ENCODE measurements around the gene SPAG16. TPM values are rescaled to one million over a fixed set of nuclear protein-coding genes. Genes with fewer than 3 reads are reported as not detected.
A peak's percentile ranks its signal among the peaks of the same experiment; 100 is the strongest.

SPAG16 gene
- total and polyA plus RNA-seq, 2 experiments from 2014 or later, result 28.9 to 30.7 TPM

- Histone ChIP-seq H3K79me2 (ENCODE audit: insufficient read depth) (no peaks in the 10 kb centered on the region), H3K4me3 (no peak overlapping the region), H3K9me3 (ENCODE audit: low read depth) (no peaks in the 10 kb centered on the region), H2AFZ (no peak overlapping the region), H4K20me1 (ENCODE audit: insufficient read depth) (no peaks in the 10 kb centered on the region), H3K36me3 (ENCODE audit: low read depth) (no peaks in the 10 kb centered on the region), H3K9ac (no peak overlapping the region), H3F3A (ENCODE audit: insufficient read depth) (no peaks in the 10 kb centered on the region), H3K9me2 (ENCODE audit: insufficient read depth) (no peaks in the 10 kb centered on the region), H3K4me2 (ENCODE audit: unreplicated experiment) (no peak overlapping the region), H3K4me1 (ENCODE audit: insufficient read depth) (no peaks in the 10 kb centered on the region), H3K27me3 (replicated peaks; ENCODE audit: insufficient read depth) (no peaks in the 10 kb centered on the region), H3K27ac (no peak overlapping the region)
- in situ Hi-C loops (cut with MboI), result no loop called here
- TF ChIP-seq EZH2 (IDR thresholded peaks at IDR 0.05; ENCODE audit: insufficient read depth, poor library complexity, severe bottlenecking) (no peak), EZH2phosphoT487 (IDR thresholded peaks at IDR 0.05; ENCODE audit: insufficient read depth, low read depth) (no peak)
- DNase-seq, result no peak
- WGBS, 2 experiments (ENCODE audit: low coverage in 1 of 2, low lambda C conversion rate in 2 of 2, missing lambda C conversion rate in 2 of 2), result 42 to 53% methylated on average over 1 of the region's 1 CpG
Observed at GRCh38 chr2:214107726-214108125, 823.5 kb downstream of the SPAG16 start.

GRCh38 chr2:214108598-214108997 is 824.3 kb downstream of the SPAG16 start:
- WGBS, 2 experiments (ENCODE audit: low coverage in 1 of 2, low lambda C conversion rate in 2 of 2, missing lambda C conversion rate in 2 of 2), result 67 to 74% methylated on average over 1 of the region's 1 CpG
- no peaks in the 10 kb centered on the region for H3K4me1 ChIP-seq (ENCODE audit: insufficient read depth)
- no peak overlapping the region for H3K9ac ChIP-seq
- in situ Hi-C loops (cut with MboI), result no loop called here
- TF ChIP-seq EZH2phosphoT487 (IDR thresholded peaks at IDR 0.05; ENCODE audit: insufficient read depth, low read depth) (no peak), EZH2 (IDR thresholded peaks at IDR 0.05; ENCODE audit: insufficient read depth, poor library complexity, severe bottlenecking) (no peak)
- H3K36me3 ChIP-seq (ENCODE audit: low read depth), result no peaks in the 10 kb centered on the region
- H3F3A ChIP-seq (ENCODE audit: insufficient read depth), result no peaks in the 10 kb centered on the region
- DNase-seq, result no peak
- no peaks in the 10 kb centered on the region for H3K27me3 ChIP-seq (replicated peaks; ENCODE audit: insufficient read depth)
- no peaks in the 10 kb centered on the region for H4K20me1 ChIP-seq (ENCODE audit: insufficient read depth)
- H3K9me3 ChIP-seq (ENCODE audit: low read depth), result no peaks in the 10 kb centered on the region
- no peak overlapping the region for H2AFZ ChIP-seq
- H3K27ac ChIP-seq, result no peak overlapping the region
- no peak overlapping the region for H3K4me2 ChIP-seq (ENCODE audit: unreplicated experiment)
- H3K79me2 ChIP-seq (ENCODE audit: insufficient read depth), result no peaks in the 10 kb centered on the region
- H3K4me3 ChIP-seq, result no peak overlapping the region
- no peaks in the 10 kb centered on the region for H3K9me2 ChIP-seq (ENCODE audit: insufficient read depth)

- H3F3A ChIP-seq (ENCODE audit: insufficient read depth), result no peaks in the 10 kb centered on the region
- H2AFZ ChIP-seq, result no peak overlapping the region
- no peaks in the 10 kb centered on the region for H3K36me3 ChIP-seq (ENCODE audit: low read depth)
- H3K4me1 ChIP-seq (ENCODE audit: insufficient read depth), result no peaks in the 10 kb centered on the region
- no peaks in the 10 kb centered on the region for H3K9me3 ChIP-seq (ENCODE audit: low read depth)
- no peak overlapping the region for H3K27ac ChIP-seq
- no peaks in the 10 kb centered on the region for H4K20me1 ChIP-seq (ENCODE audit: insufficient read depth)
- H3K4me3 ChIP-seq, result no peak overlapping the region
- in situ Hi-C loops (cut with MboI), result no loop called here
- H3K4me2 ChIP-seq (ENCODE audit: unreplicated experiment), result no peak overlapping the region
- H3K27me3 ChIP-seq (replicated peaks; ENCODE audit: insufficient read depth), result no peaks in the 10 kb centered on the region
- H3K79me2 ChIP-seq (ENCODE audit: insufficient read depth), result no peaks in the 10 kb centered on the region
- H3K9me2 ChIP-seq (ENCODE audit: insufficient read depth), result no peaks in the 10 kb centered on the region
- no peak for TF ChIP-seq EZH2phosphoT487 (IDR thresholded peaks at IDR 0.05; ENCODE audit: insufficient read depth, low read depth)
- TF ChIP-seq EZH2 (IDR thresholded peaks at IDR 0.05; ENCODE audit: insufficient read depth, poor library complexity, severe bottlenecking), result no peak
- H3K9ac ChIP-seq, result no peak overlapping the region
- no peak for DNase-seq
Observed at GRCh38 chr2:214117054-214117453, 832.8 kb downstream of the SPAG16 start.

- peak; percentile 35 for DNase-seq
- H3K9ac ChIP-seq, result no peak overlapping the region
- no peaks in the 10 kb centered on the region for H4K20me1 ChIP-seq (ENCODE audit: insufficient read depth)
- no peak overlapping the region for H2AFZ ChIP-seq
- H3K4me1 ChIP-seq (ENCODE audit: insufficient read depth), result peaks cover 24% of the 10 kb centered on the region
- peaks cover 12% of the 10 kb centered on the region; the same call in 1 of the 2 replicates for H3F3A ChIP-seq (ENCODE audit: insufficient read depth)
- 68 to 69% methylated on average over 6 of the region's 6 CpGs for WGBS, 2 experiments (ENCODE audit: low coverage in 1 of 2, low lambda C conversion rate in 2 of 2, missing lambda C conversion rate in 2 of 2)
- no peaks in the 10 kb centered on the region for H3K27me3 ChIP-seq (replicated peaks; ENCODE audit: insufficient read depth)
- H3K4me3 ChIP-seq, result no peak overlapping the region
- in situ Hi-C loops (cut with MboI), result no loop called here
- H3K79me2 ChIP-seq (ENCODE audit: insufficient read depth), result no peaks in the 10 kb centered on the region
- H3K9me3 ChIP-seq (ENCODE audit: low read depth), result no peaks in the 10 kb centered on the region
- H3K36me3 ChIP-seq (ENCODE audit: low read depth), result no peaks in the 10 kb centered on the region
- TF ChIP-seq EZH2phosphoT487 (IDR thresholded peaks at IDR 0.05; ENCODE audit: insufficient read depth, low read depth), result no peak
- TF ChIP-seq EZH2 (IDR thresholded peaks at IDR 0.05; ENCODE audit: insufficient read depth, poor library complexity, severe bottlenecking), result no peak
- H3K27ac ChIP-seq, result no peak overlapping the region
- H3K9me2 ChIP-seq (ENCODE audit: insufficient read depth), result no peaks in the 10 kb centered on the region
- no peak overlapping the region for H3K4me2 ChIP-seq (ENCODE audit: unreplicated experiment)
Observed at GRCh38 chr2:214126135-214126534, 841.9 kb downstream of the SPAG16 start.

GRCh38 chr2:214127170-214127569 is 842.9 kb downstream of the SPAG16 start:
- H3K36me3 ChIP-seq (ENCODE audit: low read depth), result no peaks in the 10 kb centered on the region
- DNase-seq, result no peak
- peak overlapping the region; percentile 9 for H3K4me2 ChIP-seq (ENCODE audit: unreplicated experiment)

More at GRCh38 chr2:214127170-214127569, 842.9 kb downstream of the SPAG16 start:
- peaks cover 24% of the 10 kb centered on the region for H3K4me1 ChIP-seq (ENCODE audit: insufficient read depth)
- in situ Hi-C loops (cut with MboI), result no loop called here
- H3K79me2 ChIP-seq (ENCODE audit: insufficient read depth), result no peaks in the 10 kb centered on the region
- peaks cover 12% of the 10 kb centered on the region; the same call in 1 of the 2 replicates for H3F3A ChIP-seq (ENCODE audit: insufficient read depth)
- no peak overlapping the region for H3K4me3 ChIP-seq
- no peak overlapping the region for H3K9ac ChIP-seq
- H3K9me3 ChIP-seq (ENCODE audit: low read depth), result no peaks in the 10 kb centered on the region
- no peaks in the 10 kb centered on the region for H4K20me1 ChIP-seq (ENCODE audit: insufficient read depth)
- no peak for TF ChIP-seq EZH2phosphoT487 (IDR thresholded peaks at IDR 0.05; ENCODE audit: insufficient read depth, low read depth)
- no peak for TF ChIP-seq EZH2 (IDR thresholded peaks at IDR 0.05; ENCODE audit: insufficient read depth, poor library complexity, severe bottlenecking)
- H3K9me2 ChIP-seq (ENCODE audit: insufficient read depth), result no peaks in the 10 kb centered on the region
- no peak overlapping the region for H2AFZ ChIP-seq
- no peaks in the 10 kb centered on the region for H3K27me3 ChIP-seq (replicated peaks; ENCODE audit: insufficient read depth)
- H3K27ac ChIP-seq, result no peak overlapping the region

Measured in GM23248 (cell line).